Ishikawa (cell line): ENCODE results near the gene OR11H12.
"Not testable (repeated sequence)": the region's sequence is repeated elsewhere in the genome, so short reads cannot be mapped to it uniquely, and the experiment has no call there.

Source experiments
- MAX ChIP-seq: IDR thresholded peaks from 2 replicates; pipeline ENCODE4 v1.6.1; 2012
- TEAD4 ChIP-seq: IDR thresholded peaks from 2 replicates; pipeline ENCODE4 v1.6.1; 2012
- USF1 ChIP-seq: IDR thresholded peaks from 2 replicates; pipeline ENCODE4 v1.6.1; 2012

OR11H12 gene

GRCh38 chr14:18600817-18601216 is at the start of gene OR11H12:
Gene OR11H12 (plus strand): TSS chr14:18601117. CDS start chr14:18601117, 0 bp downstream.
- not testable (repeated sequence) for TF ChIP-seq MAX, USF1, TEAD4
